Suppressor macrophage treated with lipopolysaccharide for 4 hours (primary cell): Measurements from ENCODE around the gene PREPL.

ENCODE experiments used
- DNase-seq: peaks from one replicate; pipeline ENCODE4 v3.0.0-alpha.2; 2020

PREPL gene

DNA sequence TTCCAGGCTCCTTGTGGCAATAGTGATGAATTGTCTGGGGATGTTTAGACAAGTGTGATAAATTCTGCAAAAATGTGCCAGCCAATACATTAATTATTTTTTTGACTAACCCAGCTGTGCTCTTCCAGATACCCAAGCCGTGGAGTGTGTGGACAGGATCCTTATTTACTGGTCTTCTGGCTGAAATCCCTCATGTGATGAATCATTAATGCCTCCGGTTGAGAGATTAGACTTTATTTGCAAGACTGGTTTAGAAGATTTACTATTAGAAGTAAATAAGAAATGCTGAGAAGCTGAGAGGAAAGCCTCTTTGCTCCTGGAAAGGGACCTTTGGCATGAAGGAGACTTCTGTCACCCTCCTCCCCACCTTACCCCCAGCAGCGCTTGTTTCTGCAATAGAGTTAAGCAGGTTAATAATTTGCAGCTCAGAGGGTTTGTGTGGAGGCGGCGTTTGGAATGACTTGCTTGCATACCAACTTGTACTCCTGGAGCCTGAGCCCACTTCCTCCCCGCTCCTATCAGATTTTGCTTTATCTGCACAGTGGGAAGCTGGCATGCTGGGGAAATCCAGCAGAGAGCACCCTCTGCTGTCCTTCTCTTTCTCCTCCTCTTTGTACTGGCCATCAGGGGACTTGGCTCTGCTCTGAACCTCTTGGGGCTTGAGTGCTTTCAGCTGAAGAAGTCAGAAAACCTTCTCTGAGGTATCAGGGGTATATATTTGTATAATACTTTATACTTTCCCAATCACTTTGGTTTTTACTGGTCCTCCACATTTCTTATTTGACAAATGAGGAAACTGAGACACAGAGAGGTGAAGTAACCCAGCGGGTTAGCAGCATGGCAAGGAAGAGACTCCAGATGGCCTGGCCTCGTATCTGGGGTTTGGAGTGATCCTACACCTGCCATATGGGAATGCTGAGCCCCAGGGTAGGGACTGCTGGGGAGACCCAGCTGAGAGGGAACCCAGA, 69.7 kb downstream of the PREPL start:
- peak; percentile 46 for DNase-seq

DNA sequence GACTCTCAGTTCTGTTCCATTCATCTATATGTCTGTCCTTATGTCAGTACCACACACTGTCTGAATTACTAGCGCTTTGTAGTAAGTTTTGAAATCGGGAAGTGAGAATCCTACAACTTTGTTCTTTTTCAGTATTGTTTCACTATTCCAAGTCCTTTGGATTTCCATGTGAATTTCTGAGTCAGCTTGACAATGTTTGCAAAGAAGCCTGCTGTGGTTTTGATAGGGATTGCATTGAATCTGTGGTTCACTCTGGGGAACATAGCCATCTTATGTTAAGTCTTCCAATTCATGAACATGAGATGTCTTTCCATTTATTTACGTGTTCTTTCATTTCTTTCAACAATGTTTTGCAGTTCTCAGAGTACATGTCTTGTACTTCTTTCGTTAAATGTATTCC, 71.0 kb downstream of the PREPL start:
- DNase-seq = peak; percentile 0

DNA sequence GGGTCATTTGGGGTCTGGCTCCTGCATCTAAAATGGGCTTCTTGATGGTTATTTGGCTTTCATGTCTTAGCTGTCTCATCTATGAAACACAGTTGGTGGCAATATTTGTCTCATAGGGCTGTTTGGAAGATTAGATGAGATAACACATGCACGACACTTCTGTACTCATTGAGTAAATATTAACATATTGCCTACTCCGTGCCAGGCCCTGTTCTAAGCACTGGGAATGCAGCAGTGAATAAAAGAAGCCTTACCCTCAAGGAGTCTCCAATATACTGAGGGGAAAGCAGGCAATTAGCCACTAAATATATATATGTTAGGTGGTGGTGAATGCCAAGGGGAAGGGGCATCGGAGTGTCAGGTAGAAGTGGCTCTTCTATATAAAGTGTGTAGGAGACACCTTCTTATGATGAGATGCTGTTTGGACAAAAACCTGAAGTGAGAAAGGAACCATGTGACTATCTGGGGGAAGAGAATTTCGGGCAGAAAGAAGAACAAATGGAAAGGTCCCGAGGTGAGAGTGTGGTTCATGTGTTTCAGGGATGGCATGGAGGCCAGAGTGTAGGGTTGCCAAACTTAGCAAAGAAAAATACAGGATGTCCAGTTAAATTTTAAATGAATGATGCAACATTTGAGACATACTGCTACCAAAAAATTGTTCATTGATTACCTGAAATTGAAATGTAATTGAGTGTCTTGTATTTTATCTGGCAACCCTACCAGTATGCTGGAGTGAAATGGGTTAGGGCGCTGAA, 74.2 kb downstream of the PREPL start:
- DNase-seq = no peak

DNA sequence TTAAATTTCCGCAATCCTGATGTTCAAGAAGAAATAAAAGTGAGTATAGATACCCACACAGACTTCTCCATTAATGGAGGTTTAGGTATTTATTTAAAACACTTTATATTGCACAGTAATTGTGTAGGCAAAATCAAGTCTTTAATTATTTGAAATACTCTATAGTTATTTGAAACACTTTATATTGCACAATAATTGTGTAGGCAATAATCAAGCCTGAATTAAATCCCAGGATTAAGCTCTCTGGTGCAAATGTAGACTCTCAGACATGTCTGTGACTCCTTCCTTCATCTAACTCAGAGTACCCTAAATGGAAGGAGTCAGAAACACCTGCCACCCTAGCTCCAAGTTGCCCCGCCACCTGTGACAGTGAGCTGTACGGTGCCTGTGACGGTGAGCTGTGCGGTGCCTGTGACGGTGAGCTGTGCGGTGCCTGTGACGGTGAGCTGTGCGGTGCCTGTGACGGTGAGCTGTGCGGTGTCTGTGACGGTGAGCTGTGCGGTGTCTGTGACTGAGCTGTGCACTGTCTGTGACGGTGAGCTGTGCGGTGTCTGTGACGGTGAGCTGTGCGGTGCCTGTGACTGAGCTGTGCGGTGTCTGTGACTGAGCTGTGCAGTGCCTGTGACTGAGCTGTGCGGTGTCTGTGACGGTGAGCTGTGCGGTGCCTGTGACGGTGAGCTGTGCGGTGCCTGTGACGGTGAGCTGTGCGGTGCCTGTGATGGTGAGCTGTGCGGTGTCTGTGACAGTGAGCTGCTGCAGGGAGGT, 75.0 kb downstream of the PREPL start:
- DNase-seq = no peak

DNA sequence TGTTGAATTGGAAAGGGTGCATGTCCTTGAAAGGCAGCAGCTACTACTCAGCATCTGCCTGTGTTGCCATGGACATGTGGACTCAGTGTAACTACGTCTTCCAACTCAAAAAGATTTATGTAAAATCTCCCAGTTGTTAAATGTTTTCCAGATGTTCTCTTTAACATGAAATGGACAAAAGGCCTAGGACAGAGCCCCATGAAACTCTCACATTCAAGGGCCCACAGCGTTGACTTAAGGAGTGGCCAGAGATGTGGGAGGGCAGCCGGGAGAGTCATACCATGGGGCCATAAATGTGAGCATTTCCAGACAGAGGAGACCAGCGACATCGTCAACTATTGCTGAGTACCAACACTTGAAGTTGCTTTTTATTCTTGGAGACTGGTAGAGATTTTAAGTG, 76.1 kb downstream of the PREPL start:
- no peak for DNase-seq

DNA sequence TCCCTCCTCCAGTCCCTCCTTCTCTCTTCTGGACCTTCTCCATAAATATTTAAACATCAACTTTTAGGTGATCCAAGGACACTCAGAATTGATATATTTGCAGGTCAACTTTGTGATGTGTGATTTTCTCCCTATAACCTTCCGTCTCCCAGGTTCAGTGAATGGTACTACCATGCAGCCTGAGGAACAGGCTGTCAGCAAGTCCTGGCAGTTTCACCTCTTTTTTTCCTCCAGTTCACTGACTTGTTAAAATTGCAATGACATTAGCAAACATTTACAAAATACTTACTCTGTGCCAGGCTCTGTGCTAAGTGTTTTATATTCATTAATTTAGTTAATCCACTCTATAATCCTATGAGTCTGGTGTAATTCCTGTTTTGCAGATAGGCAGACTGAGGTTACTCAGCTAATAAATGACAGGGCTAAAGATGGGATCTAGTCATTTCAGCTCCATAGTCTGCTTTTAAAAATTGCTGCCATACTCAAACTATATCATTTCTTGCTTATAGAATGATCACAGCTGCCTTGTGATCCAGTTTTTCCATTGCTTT, 78.1 kb downstream of the PREPL start:
- DNase-seq = no peak

DNA sequence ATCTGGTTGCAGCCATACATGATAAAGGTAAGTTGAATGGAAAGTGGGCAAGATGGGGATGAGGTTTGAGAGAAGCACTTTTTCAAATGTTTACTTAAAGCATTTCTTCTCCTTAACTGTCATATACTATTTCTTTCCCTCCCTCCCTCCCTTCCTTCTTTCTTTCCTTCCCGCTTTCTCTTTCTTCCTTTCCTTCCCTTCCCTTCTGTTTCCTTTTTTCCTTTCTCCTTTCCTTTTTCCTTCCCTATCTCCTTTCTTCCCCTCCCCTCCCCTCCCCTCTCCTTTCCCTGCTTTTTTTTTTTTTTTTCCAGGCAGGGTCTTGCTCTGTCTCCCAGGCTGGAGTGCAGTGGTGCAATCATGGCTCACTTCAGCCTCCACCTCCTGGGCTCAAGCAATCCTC, 80.4 kb downstream of the PREPL start:
- no peak for DNase-seq

DNA sequence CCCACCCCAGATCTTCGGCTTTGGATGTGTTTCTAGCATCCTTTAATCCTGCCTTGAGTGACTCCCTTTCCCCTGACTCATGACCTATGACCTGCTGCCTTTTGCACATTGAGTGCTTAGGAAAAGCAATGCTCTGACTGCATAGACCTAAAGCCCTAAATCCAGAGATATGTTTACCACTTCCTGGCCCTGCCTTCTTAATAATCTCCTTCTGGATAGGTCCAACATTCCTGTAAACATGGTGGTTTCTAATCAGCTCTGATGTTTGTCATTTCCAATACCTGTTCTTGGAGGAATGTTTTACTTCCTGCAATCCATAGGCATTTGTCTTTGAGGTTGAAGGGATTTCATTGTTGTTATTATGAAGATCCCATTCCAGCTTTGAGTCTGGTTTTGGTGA, 83.8 kb downstream of the PREPL start:
- DNase-seq = no peak

DNA sequence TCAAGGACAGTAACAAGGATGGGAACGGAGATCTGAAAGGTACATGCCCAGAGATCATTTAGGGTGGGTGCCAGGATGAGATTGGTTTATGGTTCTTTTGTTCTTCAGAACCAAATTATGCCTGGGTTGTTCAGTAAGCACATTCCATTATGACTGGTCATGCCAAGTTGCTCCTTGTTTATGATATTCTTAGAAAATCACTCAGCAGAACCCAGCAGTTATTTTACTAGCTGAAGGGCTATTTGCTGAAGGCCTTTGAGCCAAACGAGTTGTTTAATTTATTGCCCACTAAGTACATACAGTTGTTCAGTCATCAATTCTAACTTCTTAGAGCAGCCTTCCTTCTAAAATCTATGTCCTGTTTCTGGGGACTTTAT, 85.4 kb downstream of the PREPL start:
- DNase-seq = no peak

DNA sequence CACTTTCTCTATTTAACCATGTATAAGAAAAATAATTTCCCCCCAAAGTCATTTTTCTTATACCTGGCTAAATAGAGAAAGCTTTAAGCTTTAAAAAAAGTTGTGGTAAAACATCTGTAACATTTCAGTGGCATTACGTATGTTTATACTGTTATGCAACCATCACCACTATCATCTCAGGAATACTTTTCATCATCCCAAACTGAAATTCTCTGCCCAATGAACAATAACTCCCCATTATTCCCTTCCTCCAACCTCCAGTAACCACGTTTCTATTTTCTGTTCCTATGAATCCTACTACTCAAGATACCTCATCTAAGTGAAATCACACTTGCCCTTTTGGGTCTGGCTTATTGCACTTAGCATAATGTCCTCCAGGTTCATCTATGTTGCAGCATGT, 87.7 kb downstream of the PREPL start:
- DNase-seq = no peak

DNA sequence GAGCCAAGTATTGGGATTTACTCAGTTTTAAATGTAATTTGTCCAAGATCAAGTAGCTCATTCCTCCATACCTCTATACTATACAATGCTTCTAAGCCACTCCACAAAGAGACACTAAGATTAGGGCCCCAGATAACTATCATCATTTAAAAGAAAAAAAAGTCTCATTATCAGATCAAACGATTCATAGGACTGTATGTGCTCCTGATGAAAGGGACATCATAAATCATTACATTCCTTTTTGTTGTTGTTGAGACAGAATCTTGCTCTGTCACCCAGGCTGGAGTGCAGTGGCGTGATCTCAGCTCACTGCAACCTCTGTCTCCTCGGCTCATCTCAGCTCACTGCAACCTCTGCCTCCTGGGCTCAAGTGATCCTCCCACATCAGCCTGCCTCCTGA, 88.2 kb downstream of the PREPL start:
- DNase-seq = no peak

DNA sequence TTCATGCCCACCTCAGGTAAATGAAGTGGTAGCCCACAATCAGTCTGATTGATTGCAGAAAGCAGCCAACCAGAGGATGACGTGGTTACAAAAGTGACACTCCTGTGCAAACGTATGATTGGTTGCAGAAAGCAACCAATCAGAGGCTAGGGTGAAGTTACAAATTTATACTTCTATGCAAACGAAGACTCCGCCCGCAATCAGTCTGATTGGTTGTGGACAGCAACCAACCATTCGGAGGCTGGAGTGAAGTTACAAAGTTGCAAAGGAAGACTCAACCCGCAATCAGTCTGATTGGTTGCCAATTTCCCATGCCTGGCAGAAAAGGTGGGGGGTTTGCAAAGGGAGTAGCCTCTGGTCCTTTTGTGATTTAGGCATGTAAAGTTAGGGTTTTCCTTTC, 90.0 kb downstream of the PREPL start:
- DNase-seq = no peak

DNA sequence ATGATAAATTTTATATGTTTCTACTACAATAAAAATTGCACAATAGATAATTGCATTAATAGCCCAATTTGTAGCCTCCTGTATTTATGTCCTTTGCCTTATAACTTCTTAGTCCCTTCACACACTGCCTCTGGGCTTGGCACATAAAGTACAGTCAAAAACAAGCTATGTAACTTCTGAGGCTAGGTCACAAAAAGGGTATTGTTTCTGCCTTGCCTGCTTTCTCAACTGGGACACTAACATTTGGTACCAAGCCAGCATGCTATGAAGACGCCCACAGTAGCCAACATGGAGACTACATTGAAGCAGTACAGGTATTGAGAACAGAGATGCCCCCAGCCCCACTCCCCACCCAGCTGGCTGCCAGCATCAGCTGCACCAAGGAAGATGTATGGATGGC, 91.5 kb downstream of the PREPL start:
- no peak for DNase-seq

DNA sequence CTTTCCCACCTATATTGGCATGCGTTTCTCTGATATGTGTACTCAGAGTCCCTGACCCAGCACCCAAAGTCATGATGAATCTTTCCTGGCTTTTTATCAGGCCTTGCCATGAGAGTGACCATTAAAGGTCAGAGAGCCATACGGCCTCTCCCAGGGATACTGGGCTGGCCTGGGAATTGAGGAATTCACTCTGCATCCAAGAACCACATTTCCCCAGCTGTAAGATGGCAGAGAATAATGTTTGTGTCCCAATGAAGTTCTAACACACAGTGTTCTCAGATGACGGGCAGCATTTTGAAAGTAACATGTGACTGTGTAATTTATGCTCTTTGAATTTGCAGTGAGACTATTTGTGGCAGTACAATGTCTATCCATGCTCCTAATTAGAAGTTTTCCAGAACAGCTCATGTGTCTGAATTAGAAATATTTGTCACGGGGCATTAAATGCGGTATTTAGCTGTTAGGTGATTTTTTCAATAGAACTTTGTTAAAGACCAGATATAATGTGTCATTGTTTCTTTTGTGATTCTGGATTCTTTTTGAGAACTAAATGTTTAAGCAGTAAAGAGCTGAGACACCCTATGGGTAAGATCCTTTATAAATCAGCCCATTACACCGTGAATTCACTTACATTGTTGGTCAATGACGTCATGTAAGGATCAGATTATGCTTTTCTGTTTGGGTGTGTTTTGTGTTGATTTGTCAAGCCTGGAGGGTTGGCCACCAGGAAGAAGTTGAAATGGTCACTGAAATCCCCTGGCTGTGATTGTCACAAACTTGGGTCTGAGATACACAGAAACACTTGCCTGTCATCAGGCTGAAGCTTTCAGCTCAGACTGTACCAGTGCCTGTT, 93.3 kb downstream of the PREPL start:
- DNase-seq = no peak
